HG03469 (cell line): ENCODE results near the gene USP11.

Experiments
- ATAC-seq: cut with Tn5 transposase; IDR thresholded peaks from one replicate; pipeline ENCODE4 v1.9.1; 2021; ENCODE audit warnings: mild to moderate bottlenecking, moderate library complexity, moderate number of reproducible peaks; ENCODE audit not compliant: unreplicated experiment

Gene USP11

DNA sequence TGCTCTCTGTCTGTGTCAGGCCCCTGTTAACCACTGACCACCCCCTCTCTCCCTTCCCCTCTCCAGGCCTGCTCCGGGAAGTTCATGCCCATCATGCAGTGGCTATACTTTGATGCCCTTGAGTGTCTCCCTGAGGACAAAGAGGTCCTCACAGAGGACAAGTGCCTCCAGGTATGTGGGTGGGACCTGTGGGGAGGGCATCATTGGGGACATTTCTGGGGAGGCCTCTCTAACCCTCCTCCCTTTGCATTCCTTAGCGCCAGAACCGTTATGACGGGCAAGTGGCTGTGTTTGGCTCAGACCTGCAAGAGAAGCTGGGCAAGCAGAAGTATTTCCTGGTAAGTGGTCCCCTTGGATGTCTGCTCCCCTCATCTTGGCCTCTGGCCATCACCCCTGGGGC is 29.9 kb upstream of the USP11 start:
- no peak for ATAC-seq

DNA sequence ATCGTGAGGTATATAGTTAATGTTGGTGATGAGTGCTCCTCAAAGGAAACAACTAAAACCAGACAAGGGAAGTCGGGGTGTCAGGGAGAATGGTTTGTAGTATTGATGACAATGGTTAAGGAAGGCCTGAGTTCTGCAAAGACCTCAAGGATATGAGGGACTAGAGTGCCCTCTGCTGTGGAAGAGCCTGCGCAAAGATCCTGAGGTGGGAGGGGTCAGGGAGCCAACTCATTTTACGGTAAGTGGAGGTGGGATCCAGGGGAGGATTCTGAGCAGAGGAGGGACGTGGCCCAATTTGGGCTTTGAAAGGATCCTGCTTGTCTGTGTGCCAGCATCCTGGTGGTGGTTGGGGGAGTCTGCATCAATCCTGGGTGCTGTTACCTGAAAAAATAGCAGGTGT is 27.8 kb upstream of the USP11 start:
- no peak for ATAC-seq

DNA sequence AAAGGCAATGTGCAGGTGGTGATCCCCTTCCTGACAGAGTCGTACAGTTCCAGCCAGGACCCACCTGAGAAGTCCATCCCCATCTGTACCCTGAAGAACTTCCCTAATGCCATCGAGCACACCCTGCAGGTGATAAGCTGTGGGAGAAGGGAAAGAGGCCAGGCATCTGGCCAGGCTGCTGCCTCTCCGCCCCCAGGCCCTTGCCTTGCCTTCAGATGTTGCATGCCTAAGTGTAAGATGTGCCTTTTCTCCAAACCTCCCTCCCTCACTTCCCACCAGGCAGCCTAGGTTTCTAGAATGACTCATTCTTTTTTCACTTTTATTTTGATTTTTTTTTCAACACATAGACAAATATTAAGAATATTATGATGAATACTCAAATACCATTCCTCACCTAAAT is 26.5 kb upstream of the USP11 start:
- no peak for ATAC-seq

DNA sequence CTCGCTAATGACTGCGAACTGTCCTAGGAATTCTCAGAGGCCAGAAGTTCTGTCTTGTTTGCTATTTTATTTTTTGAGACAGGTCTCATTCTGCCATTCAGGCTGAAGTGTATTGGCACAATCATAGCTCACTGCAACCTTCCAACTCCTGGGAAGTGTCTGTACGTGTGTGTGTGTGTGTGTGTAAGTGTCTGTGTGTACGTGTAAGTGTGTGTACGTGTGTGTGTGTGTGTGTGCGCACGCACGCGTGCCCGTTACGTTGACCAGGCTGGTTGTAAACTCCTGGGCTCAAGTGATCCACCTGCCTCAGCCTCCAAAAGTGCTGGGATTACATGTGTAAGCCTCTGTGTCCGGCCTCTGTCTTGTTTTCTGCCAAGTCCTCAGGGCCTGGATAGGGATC is 24.7 kb upstream of the USP11 start:
- ATAC-seq, result no peak

DNA sequence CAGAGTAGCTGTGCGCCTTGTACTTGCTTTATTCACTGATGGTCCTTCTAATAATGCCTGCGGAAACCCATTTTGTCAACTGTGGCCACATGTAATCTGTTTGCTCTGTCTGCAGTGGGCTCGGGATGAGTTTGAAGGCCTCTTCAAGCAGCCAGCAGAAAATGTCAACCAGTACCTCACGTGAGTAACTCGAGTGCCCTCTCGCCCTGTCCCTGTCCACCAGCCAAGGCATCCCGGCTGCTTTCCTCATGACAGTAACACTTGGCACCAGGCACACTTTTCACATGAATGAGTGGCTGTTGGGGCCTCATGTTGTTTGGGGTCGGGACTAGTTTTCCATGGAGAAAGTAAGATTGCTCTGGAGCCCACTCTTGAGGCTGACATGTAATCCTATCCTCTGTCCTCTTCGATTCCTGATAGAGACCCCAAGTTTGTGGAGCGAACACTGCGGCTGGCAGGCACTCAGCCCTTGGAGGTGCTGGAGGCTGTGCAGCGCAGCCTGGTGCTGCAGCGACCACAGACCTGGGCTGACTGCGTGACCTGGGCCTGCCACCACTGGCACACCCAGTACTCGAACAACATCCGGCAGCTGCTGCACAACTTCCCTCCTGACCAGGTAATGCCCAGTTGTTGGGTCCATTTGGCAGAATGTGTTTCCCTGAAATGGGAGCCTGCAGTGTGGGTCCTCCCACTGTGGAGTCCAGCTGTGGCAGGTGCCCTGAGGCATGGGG is 23.1 kb upstream of the USP11 start:
- no peak for ATAC-seq

DNA sequence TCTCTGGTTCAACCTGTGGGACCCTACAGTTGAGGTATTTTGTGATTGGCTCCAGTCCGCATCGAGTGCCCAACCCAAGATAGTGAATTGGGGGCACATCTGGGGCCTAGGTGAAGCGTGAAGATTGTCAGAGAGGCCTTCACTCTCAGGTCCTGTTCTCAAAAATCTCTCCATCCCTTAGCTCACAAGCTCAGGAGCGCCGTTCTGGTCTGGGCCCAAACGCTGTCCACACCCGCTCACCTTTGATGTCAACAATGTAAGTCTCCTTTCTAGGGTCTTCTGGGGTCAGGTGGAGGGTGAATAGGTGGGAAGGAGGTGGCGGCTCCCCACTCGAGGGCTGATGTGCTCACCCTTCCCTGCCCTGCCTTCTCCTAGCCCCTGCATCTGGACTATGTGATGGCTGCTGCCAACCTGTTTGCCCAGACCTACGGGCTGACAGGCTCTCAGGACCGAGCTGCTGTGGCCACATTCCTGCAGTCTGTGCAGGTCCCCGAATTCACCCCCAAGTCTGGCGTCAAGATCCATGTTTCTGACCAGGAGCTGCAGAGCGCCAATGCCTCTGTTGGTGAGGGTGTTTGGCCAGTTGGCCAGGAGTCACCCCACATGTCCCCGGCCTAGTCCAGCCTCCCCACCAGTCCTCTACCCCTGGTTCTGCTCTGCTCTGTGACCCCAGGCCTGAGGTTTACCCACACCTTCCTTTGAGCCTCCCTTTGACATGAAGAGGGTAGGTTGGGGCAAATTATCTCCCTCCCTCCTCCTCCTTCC is 22.0 kb upstream of the USP11 start:
- no peak for ATAC-seq

DNA sequence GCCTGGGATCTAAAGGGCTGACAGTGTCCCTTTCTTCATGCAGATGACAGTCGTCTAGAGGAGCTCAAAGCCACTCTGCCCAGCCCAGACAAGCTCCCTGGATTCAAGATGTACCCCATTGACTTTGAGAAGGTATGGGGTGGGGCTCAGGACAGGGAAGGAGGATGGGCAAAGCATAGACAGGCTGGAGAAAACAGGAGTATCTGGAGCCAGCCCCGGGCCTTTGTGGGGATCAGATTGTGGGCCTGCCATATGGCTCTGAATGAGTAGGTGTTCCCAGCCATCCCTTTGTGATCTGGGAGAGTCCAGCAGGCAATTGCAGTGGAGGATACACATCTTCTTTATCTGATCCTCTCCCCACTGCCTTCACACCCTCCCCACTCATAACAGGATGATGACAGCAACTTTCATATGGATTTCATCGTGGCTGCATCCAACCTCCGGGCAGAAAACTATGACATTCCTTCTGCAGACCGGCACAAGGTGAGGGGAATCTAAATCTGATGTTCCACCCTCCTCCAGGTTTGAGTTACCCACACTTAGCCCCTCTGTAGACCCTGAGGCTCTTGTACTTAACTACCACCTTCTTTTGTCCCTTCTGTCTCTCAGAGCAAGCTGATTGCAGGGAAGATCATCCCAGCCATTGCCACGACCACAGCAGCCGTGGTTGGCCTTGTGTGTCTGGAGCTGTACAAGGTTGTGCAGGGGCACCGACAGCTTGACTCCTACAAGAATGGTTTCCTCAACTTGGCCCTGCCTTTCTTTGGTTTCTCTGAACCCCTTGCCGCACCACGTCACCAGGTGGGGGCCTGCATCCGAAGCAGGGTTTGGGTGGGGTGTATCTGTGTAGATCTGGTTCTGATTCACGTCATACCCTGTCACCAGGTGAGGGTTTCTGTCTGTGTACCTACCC is 20.2 kb upstream of the USP11 start:
- no peak for ATAC-seq

DNA sequence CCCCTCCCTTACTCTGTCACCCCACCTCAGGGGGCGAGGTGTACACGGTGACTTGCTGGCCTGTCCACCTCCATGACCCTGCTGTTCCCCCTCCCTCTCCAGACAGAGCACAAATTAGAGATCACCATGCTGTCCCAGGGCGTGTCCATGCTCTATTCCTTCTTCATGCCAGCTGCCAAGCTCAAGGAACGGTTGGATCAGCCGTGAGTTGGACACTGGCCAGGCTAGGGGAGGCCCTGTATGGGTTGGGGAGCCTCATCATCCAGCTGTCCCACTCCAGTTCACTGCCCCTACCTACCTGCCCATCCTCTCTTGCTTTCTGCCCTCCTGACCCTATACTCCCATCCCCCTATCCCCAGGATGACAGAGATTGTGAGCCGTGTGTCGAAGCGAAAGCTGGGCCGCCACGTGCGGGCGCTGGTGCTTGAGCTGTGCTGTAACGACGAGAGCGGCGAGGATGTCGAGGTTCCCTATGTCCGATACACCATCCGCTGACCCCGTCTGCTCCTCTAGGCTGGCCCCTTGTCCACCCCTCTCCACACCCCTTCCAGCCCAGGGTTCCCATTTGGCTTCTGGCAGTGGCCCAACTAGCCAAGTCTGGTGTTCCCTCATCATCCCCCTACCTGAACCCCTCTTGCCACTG is 18.3 kb upstream of the USP11 start:
- no peak for ATAC-seq

DNA sequence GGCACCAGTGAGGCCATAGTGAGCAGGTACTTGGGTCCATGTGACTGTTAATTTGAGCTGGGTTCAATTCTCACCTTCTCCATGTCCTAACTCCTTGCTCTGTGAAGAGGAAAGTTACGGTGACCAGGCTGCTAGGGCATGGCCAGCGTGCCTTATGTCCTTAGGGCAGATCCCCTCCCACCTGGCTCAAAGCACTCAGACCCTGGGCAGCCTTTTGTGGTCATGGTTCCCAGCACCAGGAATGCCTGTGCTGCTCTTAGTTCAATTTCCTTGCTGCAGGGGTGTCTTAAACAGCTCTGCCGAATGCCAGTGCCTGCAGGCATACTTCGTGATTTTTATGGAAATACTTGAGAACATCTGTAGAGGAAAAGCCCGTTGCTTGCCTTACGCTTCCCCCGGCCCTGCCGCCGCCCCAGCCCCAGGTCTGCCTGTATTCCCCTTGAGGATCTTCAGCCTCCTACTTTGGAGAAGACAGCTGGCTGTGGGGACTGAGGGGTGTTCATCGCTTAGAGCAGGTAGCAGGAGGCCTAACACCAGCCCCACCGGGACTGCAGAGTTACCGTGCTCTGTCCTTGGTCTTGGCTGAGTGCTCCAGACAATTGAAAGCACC is 17.4 kb upstream of the USP11 start:
- ATAC-seq, result no peak

DNA sequence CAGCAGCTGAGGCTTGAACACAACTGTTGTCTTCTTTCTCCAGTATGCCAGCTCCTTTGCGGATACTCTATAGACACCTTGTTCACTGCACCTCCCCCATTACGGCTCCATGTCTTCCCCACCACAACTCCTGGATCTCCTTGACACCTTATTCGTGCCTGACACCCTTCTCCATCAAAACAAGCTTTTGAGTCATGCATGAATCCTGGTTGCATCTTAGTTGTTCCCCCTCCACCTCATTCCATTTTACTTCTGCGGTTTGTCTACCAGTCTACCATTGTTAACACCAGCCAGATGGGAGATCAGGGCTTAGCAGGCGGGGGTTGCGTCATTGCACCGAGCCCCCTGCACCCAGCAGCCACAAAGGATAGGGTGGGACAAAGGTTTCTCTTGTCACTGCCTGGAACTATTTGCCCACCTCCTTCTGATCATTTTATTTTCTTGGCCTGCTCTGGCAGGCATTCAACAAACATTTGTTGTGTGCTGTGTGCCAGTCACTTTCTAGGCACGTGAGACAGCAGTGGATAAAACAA is 16.4 kb upstream of the USP11 start:
- ATAC-seq, result no peak

DNA sequence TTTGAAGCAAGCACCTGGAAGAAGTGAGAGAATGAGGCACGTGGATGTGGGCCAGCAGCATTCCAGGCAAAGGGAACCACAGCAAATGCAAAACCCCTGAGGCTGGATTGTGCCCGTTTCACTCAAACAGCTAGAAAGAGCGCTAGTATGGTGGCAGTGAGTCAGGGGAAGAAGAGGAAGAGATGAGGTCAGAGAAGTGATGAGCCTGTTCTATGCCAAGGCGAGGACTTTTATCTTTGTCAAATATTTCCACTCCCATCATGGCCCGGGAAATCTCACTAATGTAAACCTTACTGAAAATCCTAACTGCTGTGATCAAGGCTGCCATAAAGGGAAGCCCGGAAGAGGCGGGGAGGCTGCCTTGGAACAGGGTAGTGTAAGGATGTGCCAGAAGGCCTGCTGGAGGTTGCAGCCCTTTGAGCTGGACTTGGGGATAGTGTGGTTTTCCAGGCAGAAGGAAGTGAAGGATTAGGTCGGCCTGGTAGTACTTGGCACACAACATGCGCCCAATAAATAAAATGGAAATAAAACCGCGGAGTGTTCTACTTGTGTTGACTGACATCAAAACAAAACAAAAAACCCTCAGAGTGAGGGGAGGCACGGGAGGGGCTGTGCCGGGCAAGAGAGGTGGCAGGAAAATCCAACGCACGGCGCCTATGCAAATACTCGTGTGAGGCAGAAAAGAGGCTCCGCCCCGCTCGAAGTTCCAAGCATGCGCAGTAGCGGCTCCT is 15.5 kb upstream of the USP11 start:
- no peak for ATAC-seq

DNA sequence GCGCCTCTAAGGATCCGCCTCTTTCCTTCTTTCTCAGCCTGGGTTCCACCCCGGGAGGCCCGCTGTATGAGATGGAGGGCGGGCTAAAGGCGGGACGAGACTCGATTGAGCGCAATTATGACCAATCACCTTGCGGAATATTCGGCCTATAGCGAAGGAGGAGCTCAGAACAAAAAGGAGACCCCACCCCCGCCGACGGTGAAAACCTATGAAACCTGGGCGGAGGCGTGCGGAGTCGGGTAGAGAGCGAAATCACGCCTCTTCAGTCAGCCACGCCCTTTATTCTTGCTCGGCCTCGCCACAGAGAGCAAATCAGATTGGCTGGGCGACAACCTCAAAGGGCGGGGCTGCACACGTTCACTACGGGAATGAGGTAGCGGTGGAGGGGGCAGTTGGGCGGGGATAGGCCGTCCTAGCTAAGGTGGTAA is 14.9 kb upstream of the USP11 start:
- ATAC-seq, result peak; percentile 54

DNA sequence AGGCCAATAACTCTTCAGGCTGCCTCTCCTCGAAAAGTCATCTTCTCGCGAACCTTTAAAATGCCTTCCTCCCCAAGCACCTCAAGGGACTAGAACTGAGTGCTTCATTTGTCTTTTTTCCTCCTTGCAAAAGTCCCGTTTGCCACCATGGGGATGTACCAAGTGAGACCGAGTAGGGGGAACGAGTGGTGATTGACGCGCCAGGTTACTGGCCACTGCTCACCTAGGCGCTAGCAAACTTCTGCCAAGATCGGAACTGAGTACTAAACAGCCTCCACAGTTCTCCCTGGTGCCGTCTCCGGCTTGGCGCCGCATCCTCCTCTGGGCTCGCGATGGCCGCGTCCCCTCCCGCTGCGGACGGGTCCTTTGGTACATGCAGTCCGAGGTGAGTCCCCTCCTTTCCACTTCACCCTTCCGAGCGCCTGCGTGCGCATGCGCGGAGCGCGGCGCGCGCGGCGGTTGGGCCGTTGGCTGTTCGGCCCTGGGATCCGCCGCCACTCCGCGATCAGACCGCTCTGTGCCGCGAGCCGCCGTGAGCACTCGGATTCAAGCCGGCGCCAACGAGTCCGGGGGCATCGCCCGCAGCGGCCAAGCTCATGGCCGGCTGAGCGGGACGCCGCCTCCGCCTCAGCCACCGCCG is 14.4 kb upstream of the USP11 start, which contains the start of gene CDK16:
TSS of gene CDK16 (plus strand) at position 402 of the 640 bp plus-strand sequence. CDS start 4,877 bp downstream, outside the sequence.
- peak; percentile 27 for ATAC-seq

DNA sequence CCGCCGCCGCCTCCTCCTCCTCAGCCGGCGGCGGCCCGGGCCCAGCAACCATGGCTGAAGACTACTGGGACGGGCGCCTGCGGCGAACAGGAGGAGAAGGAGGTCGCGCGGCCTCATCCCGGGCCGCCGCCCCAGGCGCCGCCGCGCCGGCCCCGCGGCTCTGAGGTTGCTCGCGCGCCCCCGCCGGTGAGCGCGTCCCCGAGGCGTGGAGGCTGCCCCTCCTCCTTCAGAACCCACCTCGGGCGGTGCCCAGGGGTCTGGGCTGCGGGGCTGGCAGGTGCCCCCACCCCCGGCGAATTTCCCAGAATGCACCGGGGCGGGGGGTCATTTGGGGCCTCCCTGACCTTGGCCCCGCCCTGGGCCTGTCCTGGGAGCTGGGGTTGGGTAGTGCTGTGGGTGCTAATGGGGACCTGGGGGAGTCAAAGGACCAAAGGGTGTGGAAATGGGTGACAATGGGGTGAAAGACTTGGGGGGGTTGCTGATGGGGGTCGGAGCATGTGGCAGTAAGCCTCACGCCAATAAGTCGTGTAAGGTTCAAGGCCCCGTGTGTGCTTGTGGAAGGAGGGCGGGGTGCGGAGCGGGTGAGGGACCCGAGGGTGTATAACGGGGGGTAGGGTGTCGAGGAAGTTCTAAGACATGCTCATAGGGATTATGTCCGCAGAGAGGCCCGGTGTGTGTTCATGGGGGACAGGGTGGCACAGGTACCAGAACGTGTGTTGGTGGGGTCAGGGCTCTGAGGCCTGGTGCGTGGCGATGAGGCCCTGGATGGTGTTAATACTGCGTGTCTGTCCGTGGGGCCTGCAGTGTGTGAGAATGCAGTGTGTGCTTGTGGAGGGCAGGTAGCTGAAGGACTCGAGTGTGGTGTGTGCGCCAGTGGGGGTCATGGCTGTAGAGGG is 13.6 kb upstream of the USP11 start:
- no peak for ATAC-seq

DNA sequence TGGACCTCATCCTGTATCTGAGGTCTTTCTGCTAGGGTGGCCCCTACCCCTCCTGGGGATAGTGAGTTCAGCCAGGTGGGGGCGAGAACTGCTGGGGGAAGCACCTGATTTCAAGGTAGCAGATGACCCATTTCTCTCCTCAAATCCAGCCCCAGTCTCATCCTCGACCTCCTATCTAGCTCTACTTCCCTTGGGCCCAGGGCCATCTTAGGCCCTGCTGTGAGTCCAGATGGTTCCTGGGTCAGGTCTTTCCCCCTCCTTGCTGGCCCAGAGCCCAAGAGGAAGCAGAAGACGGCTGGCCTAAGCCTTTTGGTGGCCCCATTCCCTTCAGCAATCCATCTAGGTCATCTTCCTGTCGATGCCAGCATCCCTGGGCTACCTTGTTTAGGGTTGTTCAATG is 11.1 kb upstream of the USP11 start:
- no peak for ATAC-seq

DNA sequence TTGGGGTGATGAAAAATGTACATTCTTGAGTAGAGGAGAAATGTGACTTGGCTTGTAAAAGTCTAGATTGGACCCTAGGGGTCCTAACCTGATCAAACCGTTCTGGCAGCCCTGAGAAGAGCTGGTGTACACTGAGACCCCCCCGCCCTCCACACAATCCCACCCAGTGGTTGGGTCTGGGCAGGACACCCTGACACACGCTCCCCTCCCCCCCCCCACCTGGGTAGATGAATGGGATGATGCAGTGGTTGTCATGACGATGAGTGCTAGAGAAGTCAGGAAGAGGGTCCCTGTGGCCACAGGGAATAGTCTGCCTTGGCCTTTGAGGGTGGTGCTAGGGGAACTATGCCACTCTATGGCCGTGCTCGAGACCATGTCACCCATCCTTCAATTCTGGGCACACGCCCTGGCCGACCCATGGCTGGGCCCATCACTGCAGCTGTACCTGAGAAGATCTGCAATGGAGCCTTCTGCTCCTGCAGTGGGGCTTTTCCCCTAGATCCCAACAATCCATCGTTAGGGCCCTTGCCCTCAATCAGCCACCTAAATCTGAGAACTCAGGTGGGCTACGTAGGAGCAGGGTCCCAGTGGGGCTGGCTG is 10.0 kb upstream of the USP11 start:
- no peak for ATAC-seq

DNA sequence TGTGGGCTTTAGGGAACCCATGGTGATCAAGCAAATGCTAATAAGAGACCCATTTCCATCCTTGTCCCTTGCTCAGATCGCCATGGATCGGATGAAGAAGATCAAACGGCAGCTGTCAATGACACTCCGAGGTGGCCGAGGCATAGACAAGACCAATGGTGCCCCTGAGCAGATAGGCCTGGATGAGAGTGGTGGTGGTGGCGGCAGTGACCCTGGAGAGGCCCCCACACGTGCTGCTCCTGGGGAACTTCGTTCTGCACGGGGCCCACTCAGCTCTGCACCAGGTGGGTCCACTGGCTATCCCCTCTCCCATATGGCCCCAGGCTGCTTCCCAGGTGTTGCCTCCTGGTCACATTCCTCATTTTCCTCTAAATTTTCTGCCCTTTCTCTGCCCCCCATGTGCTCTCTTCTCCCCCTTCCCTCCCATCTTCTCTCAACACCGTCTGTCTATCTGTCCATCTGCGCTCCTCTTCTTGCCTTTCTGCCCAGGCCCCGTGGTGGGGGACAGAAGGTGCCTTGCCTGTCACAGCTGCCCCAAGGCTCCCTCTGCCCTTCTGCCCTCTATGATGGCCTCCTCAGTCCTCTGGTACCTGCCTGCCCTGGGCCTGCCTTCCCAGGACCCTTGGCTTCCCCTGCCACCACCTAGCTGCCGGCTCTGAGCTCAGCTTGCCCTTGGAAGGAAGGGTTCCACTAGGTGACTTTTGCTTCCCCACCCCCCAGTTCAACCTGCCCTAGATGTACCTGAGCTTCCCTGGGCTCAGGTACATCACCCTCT is 9.1 kb upstream of the USP11 start:
- ATAC-seq, result no peak
